Measurements from ENCODE around the gene THG1L.

GRCh38 chr5:157748760-157749461, 17.7 kb downstream of the THG1L start:
- TF ChIP-seq POLR2A (IDR thresholded peaks at IDR 0.05; ENCODE audit: low read depth, low read length) (no peak), POLR2AphosphoS5 (IDR thresholded peaks at IDR 0.05; ENCODE audit: low read depth, low read length) (no peak), PAX5 (IDR thresholded peaks at IDR 0.05; ENCODE audit: insufficient read depth, low read length, severe bottlenecking) (no peak)

All from GM12891 (cell line).